ENCODE measurements around the gene TSPAN18. TPM values are rescaled to one million over a fixed set of nuclear protein-coding genes. Genes with fewer than 3 reads are reported as not detected.

Gene TSPAN18
- polyA plus RNA-seq, 1 of the 3 experiments (the other 2 are of a cell fraction), result 0.72 TPM

DNA sequence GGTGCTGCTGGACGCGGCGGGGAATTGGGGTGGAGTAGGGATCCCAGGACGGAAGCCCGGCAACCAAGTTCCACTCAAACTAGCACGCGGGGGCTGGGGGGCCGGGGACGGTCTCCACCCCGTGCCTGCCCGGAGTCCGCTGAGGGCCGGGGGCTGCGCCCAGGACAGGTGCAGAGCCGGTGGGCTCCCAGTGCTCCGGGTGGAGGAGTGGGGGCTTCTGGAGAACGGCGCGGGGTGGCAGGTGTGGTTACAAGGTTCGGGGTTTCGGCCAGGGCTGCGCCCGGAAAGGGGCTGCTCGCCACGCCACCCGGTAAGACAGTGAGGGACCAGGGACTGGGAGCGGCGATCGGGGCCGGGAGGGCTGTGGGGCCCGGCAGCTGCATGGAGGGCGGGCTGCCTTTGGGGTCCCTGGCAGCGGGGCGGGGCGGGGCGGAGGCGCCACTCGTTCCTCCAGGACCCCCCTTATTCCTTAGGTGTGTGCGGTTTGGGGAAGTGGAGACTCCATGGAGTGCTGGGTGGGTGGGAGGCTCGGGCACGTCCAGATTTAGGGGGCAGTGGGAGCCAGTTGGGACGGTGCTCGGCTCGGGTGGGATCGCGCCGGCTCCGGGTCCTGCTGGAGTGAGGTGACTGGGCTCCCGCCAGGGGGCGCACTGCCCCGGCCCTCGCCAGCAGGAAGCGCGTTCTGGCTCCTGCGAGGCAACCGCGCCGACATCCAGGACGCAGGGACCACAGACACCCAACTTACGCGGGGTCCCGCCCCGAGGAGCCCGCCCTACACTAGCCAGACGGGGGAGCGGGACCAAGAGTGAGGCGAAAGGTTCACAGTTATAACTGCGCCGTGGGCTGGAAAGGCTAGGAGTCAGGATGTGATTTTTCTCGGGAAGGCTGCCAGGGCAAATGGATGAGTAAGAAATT, 868 bp downstream of the TSPAN18 start (continued):
- TF ChIP-seq, protein P1, sequence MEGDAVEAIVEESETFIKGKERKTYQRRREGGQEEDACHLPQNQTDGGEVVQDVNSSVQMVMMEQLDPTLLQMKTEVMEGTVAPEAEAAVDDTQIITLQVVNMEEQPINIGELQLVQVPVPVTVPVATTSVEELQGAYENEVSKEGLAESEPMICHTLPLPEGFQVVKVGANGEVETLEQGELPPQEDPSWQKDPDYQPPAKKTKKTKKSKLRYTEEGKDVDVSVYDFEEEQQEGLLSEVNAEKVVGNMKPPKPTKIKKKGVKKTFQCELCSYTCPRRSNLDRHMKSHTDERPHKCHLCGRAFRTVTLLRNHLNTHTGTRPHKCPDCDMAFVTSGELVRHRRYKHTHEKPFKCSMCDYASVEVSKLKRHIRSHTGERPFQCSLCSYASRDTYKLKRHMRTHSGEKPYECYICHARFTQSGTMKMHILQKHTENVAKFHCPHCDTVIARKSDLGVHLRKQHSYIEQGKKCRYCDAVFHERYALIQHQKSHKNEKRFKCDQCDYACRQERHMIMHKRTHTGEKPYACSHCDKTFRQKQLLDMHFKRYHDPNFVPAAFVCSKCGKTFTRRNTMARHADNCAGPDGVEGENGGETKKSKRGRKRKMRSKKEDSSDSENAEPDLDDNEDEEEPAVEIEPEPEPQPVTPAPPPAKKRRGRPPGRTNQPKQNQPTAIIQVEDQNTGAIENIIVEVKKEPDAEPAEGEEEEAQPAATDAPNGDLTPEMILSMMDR (IDR thresholded peaks at IDR 0.05), result peak; percentile 80
- no peak for TF ChIP-seq FOXM1 (IDR thresholded peaks at IDR 0.05; ENCODE audit: low read depth)
- TF ChIP-seq GATA2 (CRISPR knock-in tag; IDR thresholded peaks at IDR 0.05), result 0 out of 2 replicates have a peak, but pooled peaks have one; percentile 24
- 0 out of 2 replicates have a peak, but pooled peaks have one; percentile 57 for TF ChIP-seq EZH2phosphoT487 (IDR thresholded peaks at IDR 0.05; ENCODE audit: borderline replicate concordance, low read depth)
- no peak for TF ChIP-seq SIN3A (IDR thresholded peaks at IDR 0.05; ENCODE audit: borderline replicate concordance, low read depth, low read length)
- no peak for TF ChIP-seq NRF1 (IDR thresholded peaks at IDR 0.05; ENCODE audit: low read depth, low read length)
- TF ChIP-seq SMC3 (IDR thresholded peaks at IDR 0.05; ENCODE audit: low read depth, low read length), result peak; percentile 97
- TF ChIP-seq YY1 (IDR thresholded peaks at IDR 0.05; ENCODE audit: low read depth), result no peak
- peak; percentile 85 for TF ChIP-seq RAD21 (IDR thresholded peaks at IDR 0.05; ENCODE audit: low read length)
- TF ChIP-seq ELF1 (IDR thresholded peaks at IDR 0.05), result no peak
- TF ChIP-seq FOSL2 (IDR thresholded peaks at IDR 0.05; ENCODE audit: borderline replicate concordance, low read depth), result no peak
- TF ChIP-seq FOXJ3 (CRISPR knock-in tag; IDR thresholded peaks at IDR 0.05), result no peak
- TF ChIP-seq GABPA (IDR thresholded peaks at IDR 0.05; ENCODE audit: low read depth), result no peak
- TF ChIP-seq, protein P2, sequence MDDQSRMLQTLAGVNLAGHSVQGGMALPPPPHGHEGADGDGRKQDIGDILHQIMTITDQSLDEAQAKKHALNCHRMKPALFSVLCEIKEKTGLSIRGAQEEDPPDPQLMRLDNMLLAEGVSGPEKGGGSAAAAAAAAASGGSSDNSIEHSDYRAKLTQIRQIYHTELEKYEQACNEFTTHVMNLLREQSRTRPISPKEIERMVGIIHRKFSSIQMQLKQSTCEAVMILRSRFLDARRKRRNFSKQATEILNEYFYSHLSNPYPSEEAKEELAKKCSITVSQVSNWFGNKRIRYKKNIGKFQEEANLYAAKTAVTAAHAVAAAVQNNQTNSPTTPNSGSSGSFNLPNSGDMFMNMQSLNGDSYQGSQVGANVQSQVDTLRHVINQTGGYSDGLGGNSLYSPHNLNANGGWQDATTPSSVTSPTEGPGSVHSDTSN (IDR thresholded peaks at IDR 0.05), result no peak
- TF ChIP-seq TCF12 (IDR thresholded peaks at IDR 0.05), result no peak
- TF ChIP-seq NFIC (IDR thresholded peaks at IDR 0.05; ENCODE audit: borderline replicate concordance), result no peak
- TF ChIP-seq RFX5 (IDR thresholded peaks at IDR 0.05; ENCODE audit: low read length), result 0 out of 2 replicates have a peak, but pooled peaks have one; percentile 19
- TF ChIP-seq CHD2 (IDR thresholded peaks at IDR 0.05; ENCODE audit: low read length, partially characterized antibody), result peak; percentile 38
- TF ChIP-seq MXI1 (IDR thresholded peaks at IDR 0.05; ENCODE audit: low read depth, low read length), result peak; percentile 40; the same call in 1 of the 2 replicates
- TF ChIP-seq, protein P3, sequence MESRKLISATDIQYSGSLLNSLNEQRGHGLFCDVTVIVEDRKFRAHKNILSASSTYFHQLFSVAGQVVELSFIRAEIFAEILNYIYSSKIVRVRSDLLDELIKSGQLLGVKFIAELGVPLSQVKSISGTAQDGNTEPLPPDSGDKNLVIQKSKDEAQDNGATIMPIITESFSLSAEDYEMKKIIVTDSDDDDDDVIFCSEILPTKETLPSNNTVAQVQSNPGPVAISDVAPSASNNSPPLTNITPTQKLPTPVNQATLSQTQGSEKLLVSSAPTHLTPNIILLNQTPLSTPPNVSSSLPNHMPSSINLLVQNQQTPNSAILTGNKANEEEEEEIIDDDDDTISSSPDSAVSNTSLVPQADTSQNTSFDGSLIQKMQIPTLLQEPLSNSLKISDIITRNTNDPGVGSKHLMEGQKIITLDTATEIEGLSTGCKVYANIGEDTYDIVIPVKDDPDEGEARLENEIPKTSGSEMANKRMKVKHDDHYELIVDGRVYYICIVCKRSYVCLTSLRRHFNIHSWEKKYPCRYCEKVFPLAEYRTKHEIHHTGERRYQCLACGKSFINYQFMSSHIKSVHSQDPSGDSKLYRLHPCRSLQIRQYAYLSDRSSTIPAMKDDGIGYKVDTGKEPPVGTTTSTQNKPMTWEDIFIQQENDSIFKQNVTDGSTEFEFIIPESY (IDR thresholded peaks at IDR 0.05; ENCODE audit: borderline replicate concordance, low read depth), result no peak
- TF ChIP-seq JUND (IDR thresholded peaks at IDR 0.05), result no peak
- TF ChIP-seq RCOR1 (IDR thresholded peaks at IDR 0.05; ENCODE audit: low read length), result no peak; the same call in 1 of the 2 replicates
- no peak for TF ChIP-seq MEF2A (IDR thresholded peaks at IDR 0.05; ENCODE audit: borderline replicate concordance, low read depth)
